B cell (primary cell): ENCODE data around the gene ACOX3. TPM values are rescaled to one million over a fixed set of nuclear protein-coding genes. Genes with fewer than 3 reads are reported as not detected.

Experiments
- ATAC-seq: fragments of 200-7000 bp; cut with Tn5 transposase; one replicate; pipeline ENCODE4 v1.10.0; 2021; ENCODE audit warnings: low read depth, mild to moderate bottlenecking, moderate number of reproducible peaks, moderate library complexity
- CTCF ChIA-PET: fragments of 350-600 bp; sonication (Branson Sonifier 250); formaldehyde crosslinking; loops from one replicate; lab custom pipeline; 2021; ENCODE audit warnings: antibody characterized with exemption, inconsistent platforms; lab: Charles Lee
- POLR2A ChIA-PET: fragments of 350-600 bp; sonication (Branson Sonifier 250); formaldehyde crosslinking; loops from one replicate; lab custom pipeline; 2021; ENCODE audit warnings: antibody characterized with exemption; lab: Charles Lee
- DNase-seq: peaks from one replicate; pipeline ENCODE4 v3.0.0; 2013
- H2AFZ ChIP-seq: 2 replicates; pipeline ENCODE4 v1.6.1; 2012; ENCODE audit warnings: mild to moderate bottlenecking, low read depth, low read length; ENCODE audit not compliant: insufficient read depth, poor library complexity, severe bottlenecking
- H3K27ac ChIP-seq, 2 donors: 1 replicate in 1 of 2; 2 replicates in 1 of 2; pipeline ENCODE4 v1.5.1; 2012 to 2013; ENCODE audit warnings: low read length in 2 of 2, mild to moderate bottlenecking in 2 of 2, moderate library complexity in 1 of 2
- H3K27me3 ChIP-seq, 4 experiments: fragments of 200-600 bp in 1 of 4; sonication (generic) in 1 of 4; replicated peaks in 1 of 4; 1 replicate in 2 of 4; 2 replicates in 2 of 4; pipeline versions ENCODE4 v1.6.1 to v1.7.0; 2013 to 2016; ENCODE audit warnings: low read length in 3 of 4, mild to moderate bottlenecking in 2 of 4, mixed read lengths in 1 of 4, moderate library complexity in 1 of 4; ENCODE audit not compliant: insufficient read depth in 4 of 4, control insufficient read depth in 3 of 4; ENCODE audit errors: control extremely low read depth in 1 of 4
- H3K36me3 ChIP-seq, 2 experiments: replicated peaks in 1 of 2; 1 replicate in 1 of 2; 2 replicates in 1 of 2; pipeline versions ENCODE4 v1.6.1 to v1.7.1; 2013; ENCODE audit warnings: low read length in 1 of 2; ENCODE audit not compliant: insufficient read depth in 2 of 2, control insufficient read depth in 1 of 2; ENCODE audit errors: control extremely low read depth in 1 of 2, extremely low read depth in 1 of 2
- H3K4me1 ChIP-seq, 2 donors: fragments of 200-600 bp in 1 of 2; sonication (generic) in 1 of 2; 1 replicate in 1 of 2; 2 replicates in 1 of 2; pipeline versions ENCODE4 v1.5.1 to v1.6.1; 2013 to 2017; ENCODE audit warnings: low read length in 2 of 2; ENCODE audit not compliant: control insufficient read depth in 2 of 2, insufficient read depth in 2 of 2
- H3K4me2 ChIP-seq: replicated peaks from 2 replicates; pipeline ENCODE3; 2012; ENCODE audit warnings: mild to moderate bottlenecking, low read depth, low read length; ENCODE audit not compliant: poor library complexity, severe bottlenecking
- H3K4me3 ChIP-seq, 5 experiments: fragments of 200-600 bp in 1 of 5; sonication (generic) in 1 of 5; 1 replicate in 3 of 5; 2 replicates in 2 of 5; pipeline versions ENCODE4 v1.5.1 to v1.7.0; 2011 to 2016; ENCODE audit warnings: low read length in 4 of 5, mild to moderate bottlenecking in 4 of 5, low read depth in 2 of 5, control low read depth in 1 of 5, moderate library complexity in 1 of 5; ENCODE audit not compliant: insufficient read depth in 1 of 5; ENCODE audit errors: control extremely low read depth in 1 of 5, extremely low read depth in 1 of 5
- H3K79me2 ChIP-seq: fragments of 200-600 bp; sonication (generic); one replicate; pipeline ENCODE4 v1.6.0; 2016; ENCODE audit warnings: low read length; ENCODE audit not compliant: control insufficient read depth, insufficient read depth
- H3K9ac ChIP-seq: fragments of 200-600 bp; sonication (generic); 2 replicates; pipeline ENCODE4 v1.6.1; 2017; ENCODE audit warnings: mild to moderate bottlenecking, low read length, moderate library complexity
- H3K9me3 ChIP-seq, 3 donors: one replicate each; pipeline versions ENCODE4 v1.6.1 to v1.7.1; 2013; ENCODE audit warnings: low read length in 2 of 3; ENCODE audit not compliant: control insufficient read depth in 2 of 3, insufficient read depth in 1 of 3; ENCODE audit errors: control extremely low read depth in 1 of 3
- H4K20me1 ChIP-seq: 2 replicates; pipeline ENCODE4 v1.6.0; 2012; ENCODE audit warnings: mild to moderate bottlenecking, low read length; ENCODE audit not compliant: insufficient read depth, control insufficient read depth, poor library complexity, severe bottlenecking
- H3K27ac Mint-ChIP-seq: one replicate; pipeline ENCODE4 v1.8.0; 2021; ENCODE audit warnings: mixed read lengths
- H3K27me3 Mint-ChIP-seq: one replicate; pipeline ENCODE4 v1.8.0; 2021; ENCODE audit warnings: mixed read lengths
- H3K4me1 Mint-ChIP-seq: one replicate; pipeline ENCODE4 v1.8.0; 2021; ENCODE audit warnings: mixed read lengths
- H3K4me3 Mint-ChIP-seq: one replicate; pipeline ENCODE4 v1.8.0; 2021; ENCODE audit warnings: mixed read lengths
- H3K9me3 Mint-ChIP-seq: one replicate; pipeline ENCODE4 v1.8.0; 2022; ENCODE audit warnings: mixed read lengths; ENCODE audit not compliant: insufficient read depth
- CTCF ChIP-seq: fragments of 200-600 bp; IDR thresholded peaks from one replicate; pipeline ENCODE4 v1.8.0; 2022; ENCODE audit warnings: antibody characterized with exemption, mild to moderate bottlenecking
- EZH2 ChIP-seq: IDR thresholded peaks from 2 replicates; pipeline ENCODE4 v1.6.1; 2012; ENCODE audit warnings: borderline replicate concordance, low read depth, mild to moderate bottlenecking, moderate library complexity, low read length; ENCODE audit not compliant: insufficient read depth, poor library complexity, severe bottlenecking
- WGBS: methylation state at CpG from one replicate; pipeline ENCODE4 v1.1.5; 2013; ENCODE audit warnings: missing lambda C conversion rate; ENCODE audit not compliant: insufficient coverage; 5-methylcytosine and 5-hydroxymethylcytosine counted together
- intact Hi-C: fragments of 100-400 bp; cut with micrococcal nuclease; formaldehyde crosslinking; loops from one replicate; pipeline ENCODE4 v1.10.0; 2022
- polyA plus RNA-seq: library from polyadenylated mRNA; depleted of rRNA; stranded (reverse); fragments of >200 nt; gene quantifications from 2 replicates; pipeline ENCODE4 v1.2.3, GENCODE V29; 2012
- total RNA-seq, 2 donors: library from RNA; stranded (reverse); fragments of 120-200 nt in 1 of 2; gene quantifications; 1 replicate in 1 of 2; 2 replicates in 1 of 2; pipeline versions ENCODE4 v1.2.3 to v1.2.4, GENCODE V29; 2013 to 2022

The ACOX3 gene
- total and polyA plus RNA-seq, 2 donors (not counting 1 experiment from before 2014, with no cell fraction given) = 4.6 to 23.1 TPM

- 94% methylated on average over 15 of the region's 16 CpGs for WGBS
- H3K79me2 ChIP-seq = no peaks in the 10 kb centered on the region
- no peaks in the 10 kb centered on the region for H4K20me1 ChIP-seq
- no peaks in the 10 kb centered on the region for H3K4me1 Mint-ChIP-seq
- H3K9me3 Mint-ChIP-seq = no peaks in the 10 kb centered on the region
- no peak overlapping the region for H3K4me2 ChIP-seq
- no peaks in the 10 kb centered on the region for H3K27me3 ChIP-seq
- H3K27ac Mint-ChIP-seq = no peak overlapping the region
- intact Hi-C loops = no loop called here
- H3K27me3 Mint-ChIP-seq = no peaks in the 10 kb centered on the region
- ChIA-PET POLR2A (no interaction called here), CTCF (interaction anchor here (1.2 kb wide), 1 partner anchor 9 kb away, joined by 4 read pairs; no protein-coding TSS in a partner anchor)
- H3K36me3 ChIP-seq = peaks cover 0 to 17% of the 10 kb centered on the region in 2 experiments
- H3K4me3 ChIP-seq = no peak overlapping the region
- ATAC-seq (no peak), DNase-seq (no peak)
- H3K27ac ChIP-seq = no peak overlapping the region
- no peak overlapping the region for H2AFZ ChIP-seq
- no peak overlapping the region for H3K9ac ChIP-seq
- no peaks in the 10 kb centered on the region for H3K9me3 ChIP-seq
- H3K4me3 Mint-ChIP-seq = no peak overlapping the region
- TF ChIP-seq CTCF = no peak
- TF ChIP-seq EZH2 = no peak
- H3K4me1 ChIP-seq = no peaks in the 10 kb centered on the region
Observed at GRCh38 chr4:8477095-8477635, 36.6 kb upstream of the ACOX3 start.

- WGBS = 95% methylated on average over 26 of the region's 29 CpGs
- intact Hi-C loops = no loop called here
- H3K27ac ChIP-seq = no peak overlapping the region
- no peaks in the 10 kb centered on the region for H3K4me1 ChIP-seq
- Mint-ChIP-seq H3K9me3 (no peaks in the 10 kb centered on the region), H3K27me3 (no peaks in the 10 kb centered on the region), H3K4me3 (no peak overlapping the region), H3K27ac (no peak overlapping the region), H3K4me1 (no peaks in the 10 kb centered on the region)
- DNase-seq = no peak
- H3K9me3 ChIP-seq = no peaks in the 10 kb centered on the region
- no peak overlapping the region for H2AFZ ChIP-seq
- H3K4me3 ChIP-seq = no peak overlapping the region
- H3K36me3 ChIP-seq = peaks cover 0 to 17% of the 10 kb centered on the region in 2 experiments
- TF ChIP-seq CTCF (no peak), EZH2 (no peak)
- POLR2A ChIA-PET = no interaction called here
- ATAC-seq = no peak
- H3K27me3 ChIP-seq = no peaks in the 10 kb centered on the region
- no peak overlapping the region for H3K9ac ChIP-seq
- no peaks in the 10 kb centered on the region for H4K20me1 ChIP-seq
- CTCF ChIA-PET = no interaction called here
- H3K4me2 ChIP-seq = no peak overlapping the region
- no peaks in the 10 kb centered on the region for H3K79me2 ChIP-seq
Observed at GRCh38 chr4:8475751-8476575, 35.4 kb upstream of the ACOX3 start.
